ENCODE results near the gene SERINC3. TPM values are rescaled to one million over a fixed set of nuclear protein-coding genes. Genes with fewer than 3 reads are reported as not detected.

SERINC3 gene
- total and polyA plus RNA-seq, 2 of the 13 experiments (the other 11 are each of a cell fraction or from before 2014, with no cell fraction given), result 82.0 to 226 TPM

GRCh38 chr20:44527716-44528199 is 5.9 kb upstream of the SERINC3 start (continued):
- 0 out of 2 replicates have a peak, but pooled peaks have one; percentile 68 for TF ChIP-seq ZBTB43 (CRISPR knock-in tag; conservative IDR thresholded peaks at IDR 0.05)
- TF ChIP-seq GFI1 (CRISPR knock-in tag; IDR thresholded peaks at IDR 0.05; ENCODE audit: borderline replicate concordance), result 0 out of 2 replicates have a peak, but pooled peaks have one; percentile 51
- peak; percentile 37; the same call in 1 of the 2 replicates for TF ChIP-seq FOXC1 (CRISPR knock-in tag; IDR thresholded peaks at IDR 0.05; ENCODE audit: borderline replicate concordance)
- peak; percentile 17; the same call in 1 of the 2 replicates for TF ChIP-seq HDAC1 (CRISPR knock-in tag; IDR thresholded peaks at IDR 0.05)
- TF ChIP-seq NR1H2 (CRISPR knock-in tag; IDR thresholded peaks at IDR 0.05; ENCODE audit: borderline replicate concordance, low read depth), result no peak
- no peak for TF ChIP-seq ZNF224 (CRISPR knock-in tag; IDR thresholded peaks at IDR 0.05)
- no peak for TF ChIP-seq ZNF550 (CRISPR knock-in tag; IDR thresholded peaks at IDR 0.05; ENCODE audit: borderline replicate concordance)
- TF ChIP-seq ZNF766 (CRISPR knock-in tag; IDR thresholded peaks at IDR 0.05; ENCODE audit: borderline replicate concordance), result 0 out of 2 replicates have a peak, but pooled peaks have one; percentile 7
- 0 out of 2 replicates have a peak, but pooled peaks have one; percentile 43 for TF ChIP-seq ZNF275 (CRISPR knock-in tag; IDR thresholded peaks at IDR 0.05; ENCODE audit: borderline replicate concordance)
- peak in 1 of 2 experiments; percentile 24; a peak in 1 of 4 replicates for TF ChIP-seq POLR2A (IDR thresholded peaks at IDR 0.05; ENCODE audit: insufficient read depth in 1 of 2, low read depth in 2 of 2, low read length in 2 of 2)
- TF ChIP-seq MXD3 (CRISPR knock-in tag; IDR thresholded peaks at IDR 0.05), result 0 out of 2 replicates have a peak, but pooled peaks have one; percentile 1
- TF ChIP-seq ZGPAT (CRISPR knock-in tag; IDR thresholded peaks at IDR 0.05), result peak; percentile 0; the same call in 1 of the 2 replicates
- TF ChIP-seq ZNF747 (CRISPR knock-in tag; IDR thresholded peaks at IDR 0.05; ENCODE audit: borderline replicate concordance), result peak; percentile 54; the same call in 1 of the 2 replicates
- TF ChIP-seq ZNF30 (CRISPR knock-in tag; IDR thresholded peaks at IDR 0.05), result peak; percentile 18; the same call in 1 of the 2 replicates
- TF ChIP-seq ZNF678 (CRISPR knock-in tag; IDR thresholded peaks at IDR 0.05), result no peak
- 0 out of 2 replicates have a peak, but pooled peaks have one; percentile 30 for TF ChIP-seq ZNF235 (CRISPR knock-in tag; IDR thresholded peaks at IDR 0.05; ENCODE audit: borderline replicate concordance)
- 0 out of 2 replicates have a peak, but pooled peaks have one; percentile 1 for TF ChIP-seq RXRB (CRISPR knock-in tag; IDR thresholded peaks at IDR 0.05; ENCODE audit: borderline replicate concordance)
- 0 out of 2 replicates have a peak, but pooled peaks have one; percentile 70 for TF ChIP-seq ELF4 (CRISPR knock-in tag; IDR thresholded peaks at IDR 0.05; ENCODE audit: borderline replicate concordance)
- 0 out of 2 replicates have a peak, but pooled peaks have one; percentile 13 for TF ChIP-seq ZNF281 (CRISPR knock-in tag; IDR thresholded peaks at IDR 0.05; ENCODE audit: borderline replicate concordance)
- TF ChIP-seq ZMYM4 (CRISPR knock-in tag; IDR thresholded peaks at IDR 0.05), result peak; percentile 13; the same call in 1 of the 2 replicates
- 0 out of 2 replicates have a peak, but pooled peaks have one; percentile 50 for TF ChIP-seq HIVEP1 (CRISPR knock-in tag; IDR thresholded peaks at IDR 0.05)
